ENCODE data around the gene YOD1. TPM values are rescaled to one million over a fixed set of nuclear protein-coding genes. Genes with fewer than 3 reads are reported as not detected.
A peak's percentile ranks its signal among the peaks of the same experiment; 100 is the strongest.

YOD1 gene
- total RNA-seq, 1 donor from 2014 or later = 5.8 TPM

DNA sequence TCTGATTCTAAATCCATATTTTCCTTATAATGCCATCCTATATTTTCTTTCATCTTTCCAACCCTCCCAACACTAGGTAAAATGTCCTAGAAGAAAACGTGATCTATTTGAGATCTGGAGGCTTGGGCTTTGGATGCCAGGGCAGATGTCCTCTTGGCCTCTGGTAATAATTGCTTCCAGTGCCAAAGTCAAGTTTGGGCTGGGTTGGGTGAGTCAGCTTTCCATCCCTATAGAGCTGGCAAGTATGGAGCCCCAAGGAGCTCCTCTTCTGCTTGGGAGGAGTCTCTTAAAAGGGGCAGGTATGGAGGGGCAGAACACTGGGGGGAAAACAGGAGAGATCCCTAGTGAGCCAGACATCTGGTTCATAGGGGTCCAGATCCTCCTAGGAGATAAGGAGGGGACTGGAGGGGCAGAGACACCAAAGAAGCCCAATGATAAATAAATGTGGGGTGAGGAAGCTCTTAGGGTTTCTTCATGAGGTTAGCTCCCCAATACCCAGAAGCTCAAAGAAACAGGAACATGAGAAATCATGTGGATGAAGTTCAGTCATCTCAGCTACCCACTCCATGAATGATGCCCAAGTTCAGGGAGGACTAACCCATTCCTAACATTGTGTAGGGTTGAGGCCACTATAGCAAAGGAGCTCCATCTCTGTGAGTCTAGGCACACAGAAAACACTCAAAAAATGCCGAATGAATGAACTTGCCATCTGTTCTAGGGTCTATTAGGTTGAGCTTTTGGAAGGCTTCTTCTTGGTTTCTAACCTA, 21.9 kb downstream of the YOD1 start:
- no peak for DNase-seq (ENCODE audit: low read depth in 2 of 2)

DNA sequence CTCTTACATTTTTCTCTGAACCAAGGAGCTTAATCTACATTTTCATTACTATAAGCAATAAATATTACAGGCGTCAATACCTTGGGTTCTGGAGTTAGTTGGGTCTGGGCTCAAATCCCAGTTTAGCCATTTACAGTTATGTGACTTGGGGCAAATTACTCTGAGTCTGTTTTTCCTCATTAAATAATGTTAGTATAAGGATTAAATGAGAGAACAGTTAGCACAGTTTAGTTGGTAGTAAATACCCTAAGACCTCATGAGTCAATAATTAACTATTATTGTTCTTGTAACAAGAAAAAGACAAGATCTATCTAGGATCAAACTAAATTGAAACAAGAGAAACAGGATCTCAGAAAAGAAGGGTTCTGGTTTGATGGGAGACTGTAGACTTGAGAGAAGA, 23.1 kb downstream of the YOD1 start:
- DNase-seq (ENCODE audit: low read depth in 2 of 2) = no peak

DNA sequence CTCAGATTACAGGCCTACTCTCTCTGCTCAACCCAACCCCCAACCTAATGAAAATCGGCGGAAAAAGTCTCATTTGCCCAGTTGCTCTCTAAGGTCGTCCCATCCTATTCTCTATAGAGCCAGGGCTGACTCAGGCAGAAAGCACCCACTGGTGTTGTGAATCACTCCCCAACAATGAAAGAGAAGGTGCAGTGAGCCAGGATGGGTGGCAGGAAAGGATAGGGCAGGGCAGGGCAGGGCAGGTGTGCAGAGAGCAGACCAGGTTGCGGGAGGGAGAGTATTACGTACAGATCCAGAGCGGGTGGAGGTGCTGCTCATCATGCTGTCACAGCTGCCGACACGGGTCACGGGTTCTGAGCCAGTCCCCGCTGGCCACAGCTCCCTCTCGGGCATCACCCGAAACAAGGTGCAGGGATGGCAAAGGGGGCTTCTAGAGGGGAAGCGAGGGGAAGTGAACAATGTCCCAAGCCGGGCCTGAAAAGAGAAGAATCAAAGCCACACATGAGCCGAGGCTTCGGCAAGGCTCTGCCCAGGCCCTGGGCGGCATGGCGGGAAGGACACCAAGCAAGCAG, 23.7 kb downstream of the YOD1 start:
- DNase-seq (ENCODE audit: low read depth in 2 of 2) = no peak

DNA sequence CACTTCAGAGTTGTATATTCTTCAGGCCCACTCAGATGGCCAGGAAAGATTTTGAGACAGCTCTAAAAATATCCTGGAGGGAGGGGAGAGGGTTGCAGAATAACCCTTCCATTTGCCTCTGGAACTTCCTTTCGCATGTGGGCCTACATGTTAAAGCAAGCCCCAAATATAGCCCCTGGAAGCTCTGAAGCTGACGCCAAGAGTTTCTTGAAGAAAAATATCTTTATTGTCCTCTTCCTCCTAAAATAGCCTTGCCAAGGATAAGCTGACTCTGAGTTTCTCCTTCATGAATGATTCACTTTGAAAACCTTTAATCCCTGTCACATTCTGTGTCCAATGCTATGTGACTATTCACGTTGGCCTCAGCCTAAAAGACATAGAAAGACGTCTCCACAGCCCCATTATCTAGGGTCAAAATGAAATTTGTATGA, 24.9 kb downstream of the YOD1 start:
- DNase-seq (ENCODE audit: low read depth in 2 of 2) = no peak

DNA sequence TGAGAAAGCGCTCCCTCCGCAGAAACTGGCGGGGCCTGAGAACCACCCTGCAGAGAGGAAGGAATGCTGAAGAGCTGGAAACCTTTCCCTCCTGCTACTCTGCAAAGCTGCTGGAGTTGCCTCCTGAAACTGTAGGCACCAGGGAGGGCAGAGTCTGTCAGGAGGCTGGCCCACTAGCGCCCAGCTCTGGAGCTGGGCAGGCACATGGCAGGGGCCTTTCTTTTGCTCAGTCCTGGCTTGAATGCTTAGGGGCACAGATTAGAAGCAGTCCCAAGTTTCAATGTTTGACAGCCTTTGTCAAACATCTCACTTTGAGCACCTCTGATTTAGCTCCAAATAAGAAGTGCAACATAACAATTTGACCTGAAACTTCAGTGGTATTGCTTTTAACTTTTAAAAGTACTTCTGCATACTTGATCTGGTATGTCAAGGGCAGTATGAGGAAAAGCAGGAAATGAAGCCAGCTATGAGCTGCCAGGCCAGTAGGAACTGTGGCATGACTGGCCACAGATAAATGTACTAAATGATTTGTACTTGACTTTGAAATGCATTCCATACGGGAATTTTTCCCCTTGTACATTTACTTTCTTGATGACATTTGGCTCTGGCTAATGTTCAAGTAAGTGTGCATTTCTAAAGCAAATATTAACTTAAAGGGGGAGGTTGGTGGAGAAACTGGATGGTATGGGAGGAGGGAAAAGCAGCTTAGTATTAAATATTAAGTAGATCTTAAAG, 25.7 kb downstream of the YOD1 start:
- DNase-seq (ENCODE audit: low read depth in 2 of 2) = peak in 1 of 2 donors; percentile 36

DNA sequence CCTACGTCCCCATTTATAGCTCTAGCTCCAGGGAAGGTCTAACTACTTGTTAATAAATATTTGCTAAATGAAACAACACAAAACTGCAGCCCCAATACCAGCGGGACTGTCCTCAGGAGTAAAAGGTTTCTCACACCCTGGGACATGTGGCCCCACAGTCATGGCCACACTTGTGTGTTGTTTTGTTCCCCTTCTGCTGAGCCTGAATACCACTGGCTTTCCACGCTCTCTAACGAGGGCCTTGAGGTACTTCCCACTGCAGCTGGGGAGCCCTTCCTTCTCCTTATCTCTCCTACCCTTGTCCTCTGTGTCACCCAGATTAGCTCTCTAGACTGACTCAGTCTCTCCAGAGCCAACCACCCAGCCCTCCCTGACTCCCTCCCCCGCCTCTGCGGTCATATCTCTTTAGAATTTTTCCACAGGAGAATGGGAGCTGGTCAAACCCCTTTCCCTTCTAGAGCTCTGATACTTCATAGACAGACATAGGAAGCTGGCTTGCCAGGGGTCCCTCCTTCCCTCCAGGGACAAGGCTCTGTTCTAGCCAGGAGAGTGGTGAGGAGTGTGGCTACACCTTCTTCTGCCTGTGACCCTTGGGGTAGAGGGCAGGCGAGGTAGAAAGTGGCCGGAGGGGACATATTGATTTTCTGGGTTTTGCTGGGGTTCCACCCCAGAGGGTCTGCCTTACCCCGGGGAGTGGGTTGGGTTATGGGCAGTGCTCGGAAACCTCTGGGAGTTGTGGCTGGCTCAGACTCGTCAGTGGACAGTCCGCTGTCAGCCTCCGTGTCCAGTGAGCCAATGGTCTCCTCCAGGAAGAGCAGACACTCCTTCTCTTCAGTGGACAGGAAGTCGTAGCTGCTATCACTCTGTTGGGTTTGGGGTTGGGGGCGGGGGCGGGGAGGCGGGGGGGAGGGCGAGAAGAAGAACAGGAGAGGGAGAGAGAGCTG, 26.5 kb downstream of the YOD1 start:
- no peak for DNase-seq (ENCODE audit: low read depth in 2 of 2)

DNA sequence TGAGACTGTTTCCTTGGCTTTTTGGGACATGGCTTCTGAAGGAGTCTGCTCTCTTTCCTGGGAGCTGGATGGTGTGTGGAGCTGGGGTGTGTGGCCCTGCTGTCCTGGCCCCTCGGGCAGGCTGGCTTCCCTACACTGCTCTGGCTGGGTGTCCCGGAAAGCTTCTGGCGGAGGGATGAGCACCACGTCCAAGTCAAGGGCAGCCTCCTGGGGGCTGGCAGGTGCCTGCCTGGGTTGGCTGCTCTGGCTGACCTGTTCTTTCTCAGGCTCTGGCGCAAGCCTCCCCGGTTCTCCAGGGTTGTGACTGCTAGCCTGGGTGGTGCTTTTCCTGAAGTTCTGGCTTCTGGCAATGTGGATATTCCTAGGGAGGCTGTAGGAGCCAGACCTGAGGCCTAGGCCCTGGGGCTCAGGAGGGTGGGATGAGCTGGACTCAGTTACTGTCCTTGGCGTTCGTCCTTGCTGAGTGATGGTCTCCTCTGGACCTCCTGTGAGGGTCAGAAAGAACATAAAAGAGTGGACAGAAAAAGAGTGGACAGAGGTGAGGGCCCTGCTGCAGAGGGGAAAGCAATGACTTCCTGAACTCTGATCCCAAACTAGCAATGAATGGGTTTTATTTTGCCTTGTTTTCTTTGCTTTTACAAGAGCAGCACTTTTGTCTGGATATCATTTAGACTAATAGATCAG, 27.9 kb downstream of the YOD1 start:
- DNase-seq (ENCODE audit: low read depth in 2 of 2) = no peak

DNA sequence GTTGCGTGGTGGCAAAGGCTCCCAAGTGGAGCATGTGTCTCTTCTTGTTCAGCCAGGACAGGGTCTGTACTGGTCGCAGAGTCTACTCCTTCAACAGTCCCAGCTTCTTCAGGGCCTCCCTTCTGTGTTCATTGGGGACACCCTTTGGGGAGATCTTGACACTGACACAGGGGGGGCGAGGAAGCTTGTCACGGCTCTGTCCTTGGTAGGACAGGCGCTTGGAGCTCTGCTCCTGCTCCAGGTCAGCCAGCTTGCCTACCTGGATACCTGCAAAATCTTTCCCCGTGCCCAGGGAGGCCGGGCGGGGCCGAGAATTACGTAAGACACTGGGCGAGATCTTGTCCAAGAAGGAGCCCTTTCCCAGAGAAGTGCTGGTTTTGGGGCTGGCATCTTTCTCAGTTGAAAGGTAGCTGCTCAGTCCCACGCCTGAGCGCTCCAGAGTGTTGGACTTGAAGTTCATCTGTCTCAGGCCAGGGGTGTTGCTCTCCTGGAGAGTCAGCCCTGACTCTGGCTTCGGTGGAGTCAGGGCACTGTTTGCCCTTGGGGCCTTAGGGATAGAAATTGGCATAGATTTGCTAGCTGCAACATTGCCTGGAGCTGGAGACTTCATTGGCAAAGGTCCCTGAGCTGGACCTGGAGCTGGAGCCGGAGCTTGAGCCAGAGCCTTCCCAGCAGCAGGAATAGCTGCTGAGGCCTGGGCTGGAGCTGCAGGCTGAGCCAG, 29.0 kb downstream of the YOD1 start:
- DNase-seq (ENCODE audit: low read depth in 2 of 2) = no peak

DNA sequence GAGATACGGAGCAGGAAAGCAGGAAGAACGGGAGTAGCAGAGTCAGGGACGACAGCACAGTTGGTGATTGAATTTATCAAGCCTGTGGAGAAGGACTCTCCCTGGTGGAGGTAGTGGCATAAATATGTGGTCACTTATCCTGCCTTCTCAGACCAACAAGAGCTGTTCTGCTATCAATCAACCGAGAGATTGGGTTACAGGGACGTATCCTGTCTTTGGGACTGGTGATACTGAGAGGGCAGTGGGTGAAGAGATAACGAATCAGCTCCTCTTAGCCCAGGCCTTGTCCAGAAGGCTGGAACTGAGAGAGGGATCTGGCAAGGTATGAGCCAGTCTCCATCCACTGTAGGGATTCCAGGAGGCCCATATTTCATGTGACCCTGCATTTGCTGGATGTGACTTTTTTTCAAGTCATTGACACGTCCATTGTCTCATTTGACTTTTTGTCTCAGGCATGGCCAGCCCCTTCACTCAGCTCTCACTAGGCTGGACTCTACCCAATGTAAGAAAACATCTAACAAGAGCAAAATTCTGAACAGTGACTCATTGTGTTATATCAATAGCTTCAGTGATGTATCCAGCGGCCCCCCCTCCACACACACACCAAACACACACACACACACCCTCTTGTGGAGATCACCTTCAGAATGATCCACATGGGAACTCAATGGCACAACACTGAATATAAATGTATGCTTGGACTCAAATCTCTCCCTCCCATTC, 29.7 kb downstream of the YOD1 start:
- DNase-seq (ENCODE audit: low read depth in 2 of 2) = peak in 1 of 2 donors; percentile 33

DNA sequence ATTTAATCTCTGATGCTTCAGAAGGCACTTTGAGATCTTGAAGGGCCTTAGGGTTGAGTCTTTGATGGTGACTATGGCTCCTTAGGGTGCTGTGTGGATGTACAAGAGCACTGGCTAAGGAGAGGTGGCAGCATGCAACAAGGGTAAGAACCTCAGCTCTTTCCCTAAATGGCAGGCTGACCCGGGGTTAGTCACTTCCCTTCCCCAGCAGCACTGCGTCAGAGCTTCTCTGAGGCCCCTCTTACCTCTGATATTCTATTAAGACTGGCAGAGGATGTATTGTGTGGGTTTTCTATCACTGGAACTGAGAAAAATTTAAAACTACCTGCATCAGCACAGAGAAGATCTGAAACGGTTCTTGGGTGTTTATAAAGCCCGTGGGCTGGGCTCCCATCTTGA, 30.3 kb downstream of the YOD1 start:
- DNase-seq (ENCODE audit: low read depth in 2 of 2) = peak in 1 of 2 donors; percentile 52

DNA sequence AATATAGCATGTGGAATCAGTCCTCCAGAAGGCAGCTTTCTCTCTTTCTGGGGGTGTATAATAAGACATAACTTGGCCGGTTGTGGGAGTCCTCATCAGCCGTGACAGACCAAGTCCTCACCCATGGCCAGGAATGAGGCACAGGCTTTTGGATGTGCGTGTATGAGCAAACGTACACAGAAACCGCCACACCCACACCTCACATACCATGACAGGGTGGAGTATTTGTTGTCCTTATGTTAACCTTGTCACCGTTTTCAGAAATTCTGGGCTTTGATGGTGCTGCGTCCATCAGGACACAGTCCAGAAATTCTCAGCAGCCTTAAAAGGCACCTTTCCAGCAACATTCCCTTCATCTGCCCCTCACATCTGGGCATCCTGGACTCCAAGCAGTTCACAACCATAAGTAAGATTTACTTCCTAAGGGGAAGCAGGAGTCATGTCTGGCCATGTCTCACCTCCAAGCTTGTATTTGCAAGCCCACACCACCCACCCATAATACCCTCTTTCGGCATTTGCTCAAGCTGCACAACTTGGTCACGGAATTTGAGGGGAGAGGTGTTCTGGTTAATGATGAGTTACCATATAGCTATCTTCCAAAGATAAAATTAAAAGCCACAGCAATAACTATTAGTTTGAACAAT, 30.8 kb downstream of the YOD1 start:
- DNase-seq (ENCODE audit: low read depth in 2 of 2) = no peak

DNA sequence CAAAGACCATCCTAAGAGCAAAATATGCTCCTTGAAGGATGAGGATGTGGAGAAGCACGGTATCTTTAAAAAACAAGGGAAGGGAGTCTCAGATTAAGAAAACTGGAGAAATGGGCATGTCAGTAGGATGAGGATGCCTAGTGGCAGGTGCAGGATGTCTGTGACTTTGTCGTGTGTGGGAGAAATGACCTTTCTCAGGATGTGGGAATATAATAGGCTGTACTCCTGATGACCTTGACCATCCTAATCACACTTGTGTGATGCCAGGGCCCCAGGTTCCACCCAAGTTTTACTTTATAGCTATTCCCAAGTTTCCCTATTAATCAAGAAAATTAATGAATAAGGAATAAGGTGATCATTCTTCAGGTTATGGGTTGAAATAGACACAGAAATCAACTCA, 31.3 kb downstream of the YOD1 start:
- no peak for DNase-seq (ENCODE audit: low read depth in 2 of 2)

DNA sequence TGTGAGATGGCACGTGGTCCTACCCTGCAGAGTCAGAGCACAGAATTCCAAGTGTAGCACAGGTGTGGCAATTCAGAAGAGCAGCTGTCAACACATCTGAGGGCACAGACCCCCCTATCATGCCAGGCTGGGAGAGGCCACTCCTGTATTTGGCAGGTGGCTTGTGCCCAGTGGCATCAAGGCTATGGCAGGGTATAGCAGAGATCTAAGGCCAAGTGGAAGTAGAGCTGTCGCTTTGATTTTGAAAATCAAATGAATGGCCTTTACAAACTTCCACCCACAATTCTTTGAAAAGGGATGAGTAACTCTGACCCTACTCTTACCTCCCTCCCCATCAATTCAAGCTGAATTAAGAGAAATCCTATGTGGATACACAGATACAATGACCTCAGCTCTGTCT, 31.8 kb downstream of the YOD1 start:
- DNase-seq (ENCODE audit: low read depth in 2 of 2) = no peak

DNA sequence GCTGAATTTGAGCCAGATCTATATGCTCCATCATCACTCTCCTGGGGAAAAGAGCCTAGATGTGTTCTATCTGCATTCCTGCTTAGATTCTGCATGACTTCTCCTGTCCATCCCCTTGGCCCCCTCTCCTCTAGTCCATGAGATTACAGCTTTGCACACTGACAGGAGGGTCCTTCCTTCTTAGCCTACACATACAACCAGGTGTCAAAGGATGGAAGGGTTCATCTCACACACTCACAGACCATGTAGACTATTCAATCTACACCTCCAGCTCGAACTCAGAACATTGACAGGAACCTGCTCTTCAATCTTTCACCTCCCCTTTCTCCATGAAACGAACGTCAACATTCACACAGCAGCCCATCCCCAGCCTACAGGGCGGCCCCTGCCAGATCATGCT, 32.3 kb downstream of the YOD1 start:
- DNase-seq (ENCODE audit: low read depth in 2 of 2) = no peak

DNA sequence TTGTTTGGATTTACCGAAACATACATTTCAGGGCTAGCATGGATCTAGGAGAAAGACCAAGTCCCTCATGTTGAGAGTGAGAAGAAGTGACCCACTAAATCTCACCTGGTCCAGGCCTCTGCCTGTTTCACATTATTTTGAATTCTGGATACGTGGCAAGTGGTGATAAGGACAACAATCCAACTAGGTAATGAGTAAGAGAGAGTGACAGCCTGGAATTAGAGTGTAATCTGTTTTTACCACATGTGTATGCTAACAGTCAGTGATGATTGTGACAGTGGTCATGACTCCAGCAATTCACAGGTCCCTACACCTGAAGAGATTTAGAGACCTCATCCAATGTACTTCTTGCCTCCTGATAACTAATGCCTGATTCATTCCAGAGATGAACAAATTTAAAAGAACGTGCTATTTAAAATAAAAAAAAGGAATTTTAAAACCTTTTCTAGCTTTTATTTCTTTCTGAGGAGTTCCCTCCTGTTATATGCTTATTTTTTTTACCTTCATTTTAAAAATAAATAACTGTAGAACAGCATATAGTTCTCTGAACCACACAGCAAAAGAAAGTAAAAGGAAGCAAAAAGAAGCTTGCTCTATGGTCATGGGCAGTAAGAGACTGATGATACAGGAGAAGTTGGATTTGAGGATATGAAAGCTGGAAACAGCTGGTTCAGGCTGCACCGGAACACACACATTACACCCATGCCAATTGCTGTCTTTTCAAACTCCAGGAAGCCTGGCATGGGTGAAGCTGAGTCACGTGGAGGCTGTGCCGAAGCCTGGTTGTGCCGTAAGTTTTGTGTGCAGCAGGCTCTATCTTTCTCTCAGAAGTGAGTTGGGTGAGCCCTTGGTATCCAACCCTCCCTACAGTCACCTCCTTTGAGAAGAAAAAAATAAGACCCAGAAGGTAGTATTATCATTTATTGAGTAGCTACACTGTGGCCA, 33.1 kb downstream of the YOD1 start:
- DNase-seq (ENCODE audit: low read depth in 2 of 2) = peak; percentile 14 to 20

DNA sequence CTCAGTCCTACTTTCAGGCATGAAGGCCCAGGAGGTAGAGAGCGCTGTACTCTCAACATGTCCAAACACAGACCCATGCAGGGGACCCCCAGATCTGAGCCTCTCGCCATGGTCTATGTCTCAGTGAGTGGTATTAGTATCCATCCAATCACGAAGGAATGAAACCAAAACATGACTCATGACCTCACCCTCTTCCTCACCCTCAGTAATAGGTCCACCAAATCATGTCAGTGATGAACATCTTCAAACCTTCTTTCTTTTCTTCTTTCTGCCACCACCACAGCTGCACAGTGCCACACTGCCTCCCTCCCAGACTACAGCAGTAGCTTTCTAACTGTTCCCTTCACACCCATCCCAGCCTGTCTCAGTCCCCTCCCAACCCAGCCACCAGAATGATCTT, 35.2 kb downstream of the YOD1 start:
- DNase-seq (ENCODE audit: low read depth in 2 of 2) = no peak

DNA sequence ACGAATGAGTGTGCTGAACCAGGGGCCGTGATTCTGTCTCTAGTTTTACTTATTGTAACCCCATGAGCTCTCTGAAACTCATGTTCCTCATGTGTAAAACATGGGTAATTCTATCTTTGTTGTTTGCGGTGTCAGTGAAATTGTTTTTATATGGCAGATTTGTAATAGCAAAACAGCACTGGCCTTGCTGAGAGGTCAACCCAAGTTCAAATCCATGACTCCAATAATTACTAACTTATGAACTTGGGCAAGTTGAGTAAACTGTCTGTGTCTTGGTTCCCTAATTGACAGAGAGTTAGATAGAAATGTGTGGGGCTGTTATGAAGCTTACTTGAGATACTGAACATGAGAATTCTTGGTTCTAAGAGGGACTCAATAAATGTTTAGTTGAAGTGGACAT, 36.3 kb downstream of the YOD1 start:
- no peak for DNase-seq (ENCODE audit: low read depth in 2 of 2)
